Adrenal gland (tissue), 5 donors: ENCODE results near the gene PAXIP1.

Experiments
- CTCF ChIP-seq, 6 experiments: fragments of 450-650 bp in 4 of 6; fragments of 200-600 bp in 2 of 6; sonication (generic) in 1 of 6; IDR thresholded peaks; 1 replicate in 5 of 6; 2 replicates in 1 of 6; pipeline versions ENCODE4 v1.5.1 to v1.8.0; 2016 to 2021; ENCODE audit warnings: antibody characterized with exemption in 6 of 6, mild to moderate bottlenecking in 2 of 6, moderate library complexity in 1 of 6
- POLR2A ChIP-seq, 2 donors: fragments of 450-650 bp; IDR thresholded peaks; one replicate each; pipeline ENCODE4 v1.6.1; 2017; ENCODE audit warnings: antibody characterized with exemption in 2 of 2, mild to moderate bottlenecking in 2 of 2, moderate library complexity in 1 of 2
- donor health status: DM: no; HTN: no; CAD: no.

DNA sequence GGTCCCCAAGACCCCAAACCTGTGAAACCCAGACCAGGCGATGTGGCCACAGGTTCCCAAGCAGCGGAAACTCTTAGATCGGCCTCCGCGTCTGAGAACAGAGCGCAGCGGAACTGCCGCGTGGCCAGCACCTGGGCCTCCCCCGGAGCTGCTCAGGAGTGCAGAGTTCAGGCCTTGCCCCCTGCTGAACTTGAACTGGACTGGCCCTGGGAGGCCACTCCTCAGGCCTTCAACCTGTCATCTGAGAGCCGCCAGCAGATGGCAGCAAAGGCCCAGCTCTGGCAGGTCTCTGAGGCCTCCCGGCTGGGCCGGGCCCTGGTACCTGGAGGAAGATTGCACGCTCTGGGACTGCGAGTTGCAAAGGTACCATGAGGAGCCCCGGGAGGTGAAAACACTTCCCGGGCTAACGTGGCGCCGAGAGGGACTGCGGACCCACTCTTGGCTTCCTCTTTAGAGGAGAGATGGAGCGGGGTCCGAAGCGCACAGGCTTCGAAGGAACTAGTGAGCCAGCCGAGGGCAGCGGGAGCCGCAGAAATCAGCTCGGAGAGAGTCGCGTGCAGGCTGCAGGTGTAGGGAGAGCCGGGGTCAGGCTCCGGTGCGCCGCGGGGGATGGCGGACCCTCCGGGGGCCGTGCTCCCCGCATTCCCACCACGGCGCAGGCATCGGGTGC lies 89.2 kb downstream of the PAXIP1 start:
- TF ChIP-seq CTCF (IDR thresholded peaks at IDR 0.05) (peak; percentile 57 to 93 (median 75)), POLR2A (IDR thresholded peaks at IDR 0.05) (no peak)
